ENCODE measurements around the gene KSR2.

DNA sequence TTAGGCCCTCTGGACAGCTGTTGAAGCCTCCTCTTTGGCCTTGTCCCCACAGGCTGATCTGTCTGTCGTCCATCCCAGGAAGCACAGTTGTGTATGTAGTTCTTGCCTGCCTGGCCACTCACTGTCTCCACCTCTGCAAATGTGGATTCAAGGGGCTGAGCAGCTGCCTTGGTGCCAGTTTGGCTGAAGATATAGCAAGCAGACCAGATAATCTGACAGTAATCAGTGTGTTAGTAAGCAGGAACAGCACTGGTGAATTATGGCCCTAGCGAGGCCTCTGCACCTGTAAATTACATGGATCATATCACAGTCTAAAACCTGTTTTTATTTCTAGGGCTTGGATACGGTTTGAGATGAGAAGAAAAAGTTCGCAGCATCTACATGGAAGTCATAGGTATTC, 324.8 kb downstream of the KSR2 start:
- no peak for TF ChIP-seq POLR2A (IDR thresholded peaks at IDR 0.05; ENCODE audit: low read depth, low read length)
- TF ChIP-seq, protein P1, sequence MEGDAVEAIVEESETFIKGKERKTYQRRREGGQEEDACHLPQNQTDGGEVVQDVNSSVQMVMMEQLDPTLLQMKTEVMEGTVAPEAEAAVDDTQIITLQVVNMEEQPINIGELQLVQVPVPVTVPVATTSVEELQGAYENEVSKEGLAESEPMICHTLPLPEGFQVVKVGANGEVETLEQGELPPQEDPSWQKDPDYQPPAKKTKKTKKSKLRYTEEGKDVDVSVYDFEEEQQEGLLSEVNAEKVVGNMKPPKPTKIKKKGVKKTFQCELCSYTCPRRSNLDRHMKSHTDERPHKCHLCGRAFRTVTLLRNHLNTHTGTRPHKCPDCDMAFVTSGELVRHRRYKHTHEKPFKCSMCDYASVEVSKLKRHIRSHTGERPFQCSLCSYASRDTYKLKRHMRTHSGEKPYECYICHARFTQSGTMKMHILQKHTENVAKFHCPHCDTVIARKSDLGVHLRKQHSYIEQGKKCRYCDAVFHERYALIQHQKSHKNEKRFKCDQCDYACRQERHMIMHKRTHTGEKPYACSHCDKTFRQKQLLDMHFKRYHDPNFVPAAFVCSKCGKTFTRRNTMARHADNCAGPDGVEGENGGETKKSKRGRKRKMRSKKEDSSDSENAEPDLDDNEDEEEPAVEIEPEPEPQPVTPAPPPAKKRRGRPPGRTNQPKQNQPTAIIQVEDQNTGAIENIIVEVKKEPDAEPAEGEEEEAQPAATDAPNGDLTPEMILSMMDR (IDR thresholded peaks at IDR 0.05; ENCODE audit: extremely low read depth in 1 of 2, insufficient read depth in 1 of 2, low read depth in 1 of 2, low read length in 2 of 2) = no peak
- no peak for TF ChIP-seq POLR2AphosphoS5 (IDR thresholded peaks at IDR 0.05; ENCODE audit: insufficient read depth, low read depth, low read length)
- no peak for TF ChIP-seq MYC (IDR thresholded peaks at IDR 0.05; ENCODE audit: low read depth, low read length)

All from endothelial cell of umbilical vein (primary cell).